ENCODE measurements around the gene GMPR.

Gene GMPR

GRCh38 chr6:16243664-16244063, 5.3 kb downstream of the GMPR start:
- Histone ChIP-seq H3K56ac (ENCODE audit: low read length) (no peak overlapping the region), H3K18ac (ENCODE audit: low read length) (no peak overlapping the region), H3K27me3 (ENCODE audit: insufficient read depth, low read length, poor library complexity) (peaks cover 4% of the 10 kb centered on the region), H3K9ac (ENCODE audit: low read length) (no peak overlapping the region), H3K4ac (ENCODE audit: low read depth, low read length) (no peak overlapping the region), H3K27ac (ENCODE audit: low read depth, low read length) (no peak overlapping the region), H3K4me2 (ENCODE audit: low read length) (no peak overlapping the region), H3K79me1 (ENCODE audit: low read length) (no peaks in the 10 kb centered on the region), H4K8ac (ENCODE audit: low read depth, low read length) (no peak overlapping the region), H4K5ac (ENCODE audit: low read length) (no peak overlapping the region), H3K36me3 (ENCODE audit: control insufficient read depth, insufficient read depth, low read length) (no peaks in the 10 kb centered on the region), H3K23ac (ENCODE audit: low read length) (no peak overlapping the region), H2BK5ac (ENCODE audit: low read length) (no peak overlapping the region), H3K4me1 (ENCODE audit: control insufficient read depth, low read depth, low read length) (peaks cover 3% of the 10 kb centered on the region), H2BK15ac (replicated peaks; ENCODE audit: low read depth) (no peak overlapping the region), H3K79me2 (ENCODE audit: control insufficient read depth, insufficient read depth, low read length) (no peaks in the 10 kb centered on the region), H3K4me3 (ENCODE audit: low read length) (no peak overlapping the region), H2AK5ac (ENCODE audit: low read length) (no peak overlapping the region), H2BK120ac (ENCODE audit: low read depth, low read length) (no peak overlapping the region)
- DNase-seq = no peak
- no CpG with 5 or more reads among the region's 5 CpGs for WGBS (ENCODE audit: extremely low coverage, insufficient coverage, low lambda C conversion rate)

DNA sequence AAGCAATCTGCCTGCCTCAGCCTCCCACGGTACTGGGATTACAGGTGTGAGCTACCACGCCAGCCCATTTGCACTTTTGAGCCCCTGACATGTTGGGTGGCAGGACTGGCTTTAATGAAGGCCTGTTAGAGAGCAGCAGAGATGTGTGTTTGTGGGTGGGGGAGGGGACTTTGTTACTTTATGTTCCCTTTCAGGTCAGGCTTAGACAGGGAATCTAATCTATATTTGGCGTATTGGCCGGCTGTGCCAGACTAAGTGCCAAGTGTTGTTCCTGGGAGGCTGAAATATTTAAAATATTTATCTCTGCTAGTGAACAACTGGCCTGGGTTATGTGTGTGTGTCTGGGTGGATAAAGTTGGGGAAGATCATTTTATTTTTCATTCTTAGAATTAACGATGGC, 6.1 kb downstream of the GMPR start:
- Histone ChIP-seq H3K9ac (ENCODE audit: low read length) (no peak overlapping the region), H4K5ac (ENCODE audit: low read length) (no peak overlapping the region), H3K27me3 (ENCODE audit: insufficient read depth, low read length, poor library complexity) (no peaks in the 10 kb centered on the region), H3K18ac (ENCODE audit: low read length) (no peak overlapping the region), H4K8ac (ENCODE audit: low read depth, low read length) (no peak overlapping the region), H3K27ac (ENCODE audit: low read depth, low read length) (no peak overlapping the region), H2AK5ac (ENCODE audit: low read length) (no peak overlapping the region), H3K4me3 (ENCODE audit: low read length) (no peak overlapping the region), H3K79me1 (ENCODE audit: low read length) (no peaks in the 10 kb centered on the region), H3K36me3 (ENCODE audit: control insufficient read depth, insufficient read depth, low read length) (no peaks in the 10 kb centered on the region), H3K23ac (ENCODE audit: low read length) (no peak overlapping the region), H2BK15ac (replicated peaks; ENCODE audit: low read depth) (no peak overlapping the region), H3K4me2 (ENCODE audit: low read length) (no peak overlapping the region), H2BK5ac (ENCODE audit: low read length) (no peak overlapping the region), H2BK120ac (ENCODE audit: low read depth, low read length) (no peak overlapping the region), H3K4ac (ENCODE audit: low read depth, low read length) (no peak overlapping the region), H3K4me1 (ENCODE audit: control insufficient read depth, low read depth, low read length) (peaks cover 3% of the 10 kb centered on the region), H3K56ac (ENCODE audit: low read length) (no peak overlapping the region), H3K79me2 (ENCODE audit: control insufficient read depth, insufficient read depth, low read length) (no peaks in the 10 kb centered on the region)
- WGBS (ENCODE audit: extremely low coverage, insufficient coverage, low lambda C conversion rate) = no CpG with 5 or more reads among the region's 5 CpGs
- DNase-seq = no peak

- DNase-seq = peak; percentile 68
- H4K5ac ChIP-seq (ENCODE audit: low read length) = no peak overlapping the region
- peak overlapping the region; percentile 66 for H3K56ac ChIP-seq (ENCODE audit: low read length)
- no peaks in the 10 kb centered on the region for H3K79me2 ChIP-seq (ENCODE audit: control insufficient read depth, insufficient read depth, low read length)
- no peak overlapping the region for H3K9ac ChIP-seq (ENCODE audit: low read length)
- H3K4ac ChIP-seq (ENCODE audit: low read depth, low read length) = no peak overlapping the region
- H3K36me3 ChIP-seq (ENCODE audit: control insufficient read depth, insufficient read depth, low read length) = no peaks in the 10 kb centered on the region
- no peak overlapping the region for H3K27ac ChIP-seq (ENCODE audit: low read depth, low read length)
- H2AK5ac ChIP-seq (ENCODE audit: low read length) = no peak overlapping the region
- no peak overlapping the region for H2BK15ac ChIP-seq (replicated peaks; ENCODE audit: low read depth)
- no peak overlapping the region for H3K23ac ChIP-seq (ENCODE audit: low read length)
- WGBS (ENCODE audit: extremely low coverage, insufficient coverage, low lambda C conversion rate) = no CpG with 5 or more reads among the region's 10 CpGs
- no peaks in the 10 kb centered on the region for H3K79me1 ChIP-seq (ENCODE audit: low read length)
- H3K4me3 ChIP-seq (ENCODE audit: low read length) = no peak overlapping the region
- no peak overlapping the region for H2BK120ac ChIP-seq (ENCODE audit: low read depth, low read length)
- H3K18ac ChIP-seq (ENCODE audit: low read length) = no peak overlapping the region
- H2BK5ac ChIP-seq (ENCODE audit: low read length) = no peak overlapping the region
- peaks cover 3% of the 10 kb centered on the region for H3K4me1 ChIP-seq (ENCODE audit: control insufficient read depth, low read depth, low read length)
- H3K27me3 ChIP-seq (ENCODE audit: insufficient read depth, low read length, poor library complexity) = no peaks in the 10 kb centered on the region
- H3K4me2 ChIP-seq (ENCODE audit: low read length) = no peak overlapping the region
- H4K8ac ChIP-seq (ENCODE audit: low read depth, low read length) = no peak overlapping the region
Observed at GRCh38 chr6:16244869-16245451, 6.6 kb downstream of the GMPR start.

DNA sequence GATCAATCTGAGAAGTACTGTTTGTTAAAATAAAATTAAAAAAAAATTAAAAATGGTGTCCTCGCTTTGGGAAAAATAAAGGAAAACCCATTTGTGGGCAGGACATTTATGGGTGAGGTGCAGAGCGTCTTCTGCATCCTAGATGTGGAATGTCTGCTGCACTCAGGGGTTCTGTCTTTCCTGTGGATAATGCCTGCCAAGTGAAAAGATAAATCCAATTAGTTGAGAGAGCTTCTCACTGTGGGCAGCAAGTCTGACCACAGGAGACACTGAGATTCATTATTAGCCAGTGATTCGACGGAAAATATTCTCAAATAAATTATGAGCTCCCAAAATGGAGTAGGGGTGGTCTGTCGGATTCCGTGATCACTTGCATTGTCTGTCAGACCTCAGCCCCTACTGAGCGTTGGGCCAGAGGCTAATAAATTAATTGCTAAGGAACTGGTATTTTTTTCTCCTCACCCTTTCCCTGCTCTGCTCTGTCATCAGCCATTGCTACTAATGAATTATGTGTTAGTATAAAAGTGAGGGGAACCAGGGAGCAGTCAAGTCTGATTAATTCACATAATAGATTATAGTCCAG, 10.0 kb downstream of the GMPR start:
- no CpG with 5 or more reads among the region's 7 CpGs for WGBS (ENCODE audit: extremely low coverage, insufficient coverage, low lambda C conversion rate)
- Histone ChIP-seq H3K79me1 (ENCODE audit: low read length) (no peaks in the 10 kb centered on the region), H2BK5ac (ENCODE audit: low read length) (no peak overlapping the region)

DNA sequence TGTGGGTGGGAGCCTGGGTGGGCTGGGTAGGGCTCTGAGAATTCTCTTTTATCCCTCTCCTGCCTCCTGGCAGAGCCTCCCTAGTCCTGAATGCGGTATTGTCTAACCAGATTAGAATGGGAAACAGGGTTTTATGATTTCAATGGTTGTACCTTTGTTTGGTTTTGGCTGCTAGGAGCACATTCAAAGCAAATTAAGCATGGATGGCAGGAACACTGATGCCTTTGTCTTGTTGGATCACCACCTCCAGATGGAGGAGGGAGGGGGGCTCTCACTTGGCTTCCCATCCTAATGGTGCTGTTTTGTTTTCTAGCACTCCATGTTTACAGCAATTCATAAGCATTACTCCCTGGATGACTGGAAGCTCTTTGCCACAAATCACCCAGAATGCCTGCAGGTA, 11.6 kb downstream of the GMPR start:
- H3K56ac ChIP-seq (ENCODE audit: low read length) = no peak overlapping the region
- peaks cover 4% of the 10 kb centered on the region for H3K4me1 ChIP-seq (ENCODE audit: control insufficient read depth, low read depth, low read length)
- no peak overlapping the region for H2BK120ac ChIP-seq (ENCODE audit: low read depth, low read length)
- no peaks in the 10 kb centered on the region for H3K27me3 ChIP-seq (ENCODE audit: insufficient read depth, low read length, poor library complexity)
- H4K8ac ChIP-seq (ENCODE audit: low read depth, low read length) = no peak overlapping the region
- no peak overlapping the region for H2BK5ac ChIP-seq (ENCODE audit: low read length)
- H3K79me2 ChIP-seq (ENCODE audit: control insufficient read depth, insufficient read depth, low read length) = no peaks in the 10 kb centered on the region
- no peak overlapping the region for H2BK15ac ChIP-seq (replicated peaks; ENCODE audit: low read depth)
- no peak overlapping the region for H3K27ac ChIP-seq (ENCODE audit: low read depth, low read length)
- no peak overlapping the region for H3K4ac ChIP-seq (ENCODE audit: low read depth, low read length)
- no peak overlapping the region for H3K18ac ChIP-seq (ENCODE audit: low read length)
- no CpG with 5 or more reads among the region's 1 CpG for WGBS (ENCODE audit: extremely low coverage, insufficient coverage, low lambda C conversion rate)
- H3K36me3 ChIP-seq (ENCODE audit: control insufficient read depth, insufficient read depth, low read length) = no peaks in the 10 kb centered on the region
- H3K4me3 ChIP-seq (ENCODE audit: low read length) = no peak overlapping the region
- H3K79me1 ChIP-seq (ENCODE audit: low read length) = no peaks in the 10 kb centered on the region
- H3K4me2 ChIP-seq (ENCODE audit: low read length) = no peak overlapping the region
- no peak overlapping the region for H3K9ac ChIP-seq (ENCODE audit: low read length)
- no peak overlapping the region for H3K23ac ChIP-seq (ENCODE audit: low read length)
- no peak overlapping the region for H4K5ac ChIP-seq (ENCODE audit: low read length)
- peak; percentile 60 for DNase-seq
- no peak overlapping the region for H2AK5ac ChIP-seq (ENCODE audit: low read length)

More for the DNA sequence above, 10.0 kb downstream of the GMPR start:
- no peak overlapping the region for H3K9ac ChIP-seq (ENCODE audit: low read length)
- peaks cover 5% of the 10 kb centered on the region for H3K4me1 ChIP-seq (ENCODE audit: control insufficient read depth, low read depth, low read length)
- H3K23ac ChIP-seq (ENCODE audit: low read length) = no peak overlapping the region
- H3K27me3 ChIP-seq (ENCODE audit: insufficient read depth, low read length, poor library complexity) = no peaks in the 10 kb centered on the region
- H3K4ac ChIP-seq (ENCODE audit: low read depth, low read length) = no peak overlapping the region
- H2AK5ac ChIP-seq (ENCODE audit: low read length) = no peak overlapping the region
- H2BK15ac ChIP-seq (replicated peaks; ENCODE audit: low read depth) = no peak overlapping the region
- no peak overlapping the region for H3K27ac ChIP-seq (ENCODE audit: low read depth, low read length)
- no peak overlapping the region for H3K4me3 ChIP-seq (ENCODE audit: low read length)
- no peak overlapping the region for H4K5ac ChIP-seq (ENCODE audit: low read length)
- H3K4me2 ChIP-seq (ENCODE audit: low read length) = no peak overlapping the region
- H2BK120ac ChIP-seq (ENCODE audit: low read depth, low read length) = no peak overlapping the region
- no peak overlapping the region for H3K56ac ChIP-seq (ENCODE audit: low read length)
- H3K36me3 ChIP-seq (ENCODE audit: control insufficient read depth, insufficient read depth, low read length) = no peaks in the 10 kb centered on the region
- no peak overlapping the region for H3K18ac ChIP-seq (ENCODE audit: low read length)
- no peak overlapping the region for H4K8ac ChIP-seq (ENCODE audit: low read depth, low read length)
- H3K79me2 ChIP-seq (ENCODE audit: control insufficient read depth, insufficient read depth, low read length) = no peaks in the 10 kb centered on the region
- DNase-seq = no peak

GRCh38 chr6:16251706-16252105, 13.3 kb downstream of the GMPR start:
- Histone ChIP-seq H4K8ac (ENCODE audit: low read depth, low read length) (no peak overlapping the region), H3K4me1 (ENCODE audit: control insufficient read depth, low read depth, low read length) (peaks cover 2% of the 10 kb centered on the region), H3K79me1 (ENCODE audit: low read length) (no peaks in the 10 kb centered on the region), H4K5ac (ENCODE audit: low read length) (no peak overlapping the region), H3K23ac (ENCODE audit: low read length) (no peak overlapping the region), H2BK5ac (ENCODE audit: low read length) (no peak overlapping the region), H3K27ac (ENCODE audit: low read depth, low read length) (no peak overlapping the region), H3K36me3 (ENCODE audit: control insufficient read depth, insufficient read depth, low read length) (no peaks in the 10 kb centered on the region), H3K4me3 (ENCODE audit: low read length) (no peak overlapping the region), H3K9ac (ENCODE audit: low read length) (no peak overlapping the region), H3K4ac (ENCODE audit: low read depth, low read length) (no peak overlapping the region), H3K18ac (ENCODE audit: low read length) (no peak overlapping the region), H3K27me3 (ENCODE audit: insufficient read depth, low read length, poor library complexity) (no peaks in the 10 kb centered on the region), H2BK120ac (ENCODE audit: low read depth, low read length) (no peak overlapping the region), H3K79me2 (ENCODE audit: control insufficient read depth, insufficient read depth, low read length) (no peaks in the 10 kb centered on the region), H2AK5ac (ENCODE audit: low read length) (no peak overlapping the region), H3K56ac (ENCODE audit: low read length) (peak overlapping the region; percentile 25), H3K4me2 (ENCODE audit: low read length) (no peak overlapping the region), H2BK15ac (replicated peaks; ENCODE audit: low read depth) (no peak overlapping the region)
- no CpG with 5 or more reads among the region's 2 CpGs for WGBS (ENCODE audit: extremely low coverage, insufficient coverage, low lambda C conversion rate)
- DNase-seq = no peak

Measured in mesendoderm (in vitro differentiated cells).